SK-N-SH (cell line): ENCODE results near the gene LGR4. TPM values are rescaled to one million over a fixed set of nuclear protein-coding genes. Genes with fewer than 3 reads are reported as not detected.

ENCODE experiments used
- CTCF ChIA-PET: fragments of 300-600, 350-600 bp; formaldehyde crosslinking; extraction: SDS; loops from one replicate; lab custom pipeline; 2021; lab: Yijun Ruan, JAX
- POLR2A ChIA-PET: fragments of 350-600 bp; sonication (Branson Sonifier 250); formaldehyde crosslinking; extraction: SDS; loops from one replicate; lab custom pipeline; 2020; ENCODE audit warnings: antibody characterized with exemption, inconsistent platforms; lab: Yijun Ruan, JAX
- DNase-seq: peaks from one replicate; pipeline ENCODE4 v3.0.0; 2012
- H2AFZ ChIP-seq: fragments of 200-600 bp; sonication (generic); 2 replicates; pipeline ENCODE4 v1.8.1; 2016; ENCODE audit warnings: antibody characterized with exemption, mild to moderate bottlenecking, low read depth
- H3F3A ChIP-seq: fragments of 200-600 bp; sonication (generic); replicated peaks from 2 replicates; pipeline ENCODE3; 2016; ENCODE audit warnings: antibody characterized with exemption, mild to moderate bottlenecking; ENCODE audit not compliant: insufficient read depth
- H3K27ac ChIP-seq, 2 experiments: fragments of 200-500 bp in 1 of 2; fragments of 200-600 bp in 1 of 2; sonication (Bioruptor generic) in 1 of 2; sonication (generic), shearing (Covaris generic) in 1 of 2; 2 replicates each; pipeline versions ENCODE4 v1.5.1 to v1.6.1; 2014 to 2016; ENCODE audit warnings: low read depth in 2 of 2, inconsistent platforms in 1 of 2, low read length in 1 of 2, mild to moderate bottlenecking in 1 of 2, mixed read lengths in 1 of 2
- H3K27me3 ChIP-seq: fragments of 200-600 bp; sonication (generic), shearing (Covaris generic); 2 replicates; pipeline ENCODE4 v1.6.1; 2016; ENCODE audit warnings: mixed run types; ENCODE audit not compliant: insufficient read depth
- H3K36me3 ChIP-seq, 2 experiments: fragments of 200-500 bp in 1 of 2; fragments of 200-600 bp in 1 of 2; sonication (Bioruptor generic) in 1 of 2; sonication (generic) in 1 of 2; replicated peaks in 1 of 2; 2 replicates each; pipeline versions ENCODE3 to v1.5.1; 2014 to 2016; ENCODE audit warnings: low read length in 1 of 2, mild to moderate bottlenecking in 1 of 2; ENCODE audit not compliant: insufficient read depth in 2 of 2, control insufficient read depth in 1 of 2
- H3K4me1 ChIP-seq, 2 experiments: fragments of 200-500 bp in 1 of 2; fragments of 200-600 bp in 1 of 2; sonication (Bioruptor generic) in 1 of 2; sonication (generic), shearing (Covaris generic) in 1 of 2; 2 replicates each; pipeline versions ENCODE4 v1.5.1 to v1.6.1; 2014 to 2016; ENCODE audit warnings: low read depth in 1 of 2, low read length in 1 of 2, mixed run types in 1 of 2; ENCODE audit not compliant: insufficient read depth in 2 of 2, control insufficient read depth in 1 of 2
- H3K4me2 ChIP-seq: fragments of 200-600 bp; sonication (generic), shearing (Covaris generic); 2 replicates; pipeline ENCODE4 v1.6.1; 2017; ENCODE audit warnings: mixed run types
- H3K4me3 ChIP-seq, 2 experiments: fragments of 200-500 bp in 1 of 2; fragments of 200-600 bp in 1 of 2; sonication (Bioruptor generic) in 1 of 2; sonication (generic), shearing (Covaris generic) in 1 of 2; 2 replicates each; pipeline versions ENCODE4 v1.5.1 to v1.8.1; 2014 to 2016; ENCODE audit warnings: low read depth in 2 of 2, inconsistent platforms in 1 of 2, low read length in 1 of 2, mild to moderate bottlenecking in 1 of 2, mixed read lengths in 1 of 2, moderate library complexity in 1 of 2
- H3K79me2 ChIP-seq: fragments of 200-600 bp; sonication (generic); 2 replicates; pipeline ENCODE4 v1.8.1; 2017; ENCODE audit warnings: mild to moderate bottlenecking; ENCODE audit not compliant: insufficient read depth
- H3K9ac ChIP-seq: fragments of 200-600 bp; sonication (generic); 2 replicates; pipeline ENCODE4 v1.6.1; 2017; ENCODE audit warnings: mixed run types
- H3K9me2 ChIP-seq: fragments of 200-600 bp; sonication (generic); 2 replicates; pipeline ENCODE4 v1.6.1; 2017; ENCODE audit warnings: mixed run types
- H3K9me3 ChIP-seq: fragments of 200-600 bp; sonication (generic); 2 replicates; pipeline ENCODE4 v1.6.1; 2017; ENCODE audit warnings: mixed run types, mild to moderate bottlenecking, moderate library complexity
- H4K20me1 ChIP-seq: fragments of 200-600 bp; sonication (generic); 2 replicates; pipeline ENCODE4 v1.6.1; 2017; ENCODE audit warnings: mild to moderate bottlenecking, mixed run types; ENCODE audit not compliant: insufficient read depth
- CHD2 ChIP-seq: fragments of 150-350 bp; IDR thresholded peaks from 2 replicates; pipeline ENCODE4 v1.6.1; 2018; ENCODE audit warnings: low read length; ENCODE audit not compliant: partially characterized antibody
- ELF1 ChIP-seq: IDR thresholded peaks from 2 replicates; pipeline ENCODE4 v1.4.0; 2012
- MEF2A ChIP-seq: IDR thresholded peaks from 2 replicates; pipeline ENCODE4 v1.4.0; 2012; ENCODE audit warnings: low read depth, borderline replicate concordance
- MXI1 ChIP-seq: IDR thresholded peaks from 2 replicates; pipeline ENCODE4 v1.6.1; 2012; ENCODE audit warnings: mild to moderate bottlenecking, low read depth, low read length, improper control_type of control experiment
- NFIC ChIP-seq: IDR thresholded peaks from 2 replicates; pipeline ENCODE4 v1.4.0; 2012; ENCODE audit warnings: borderline replicate concordance
- NRF1 ChIP-seq: IDR thresholded peaks from 2 replicates; pipeline ENCODE4 v1.6.1; 2012; ENCODE audit warnings: low read depth, mild to moderate bottlenecking, low read length
- POLR2AphosphoS5 ChIP-seq: IDR thresholded peaks from 2 replicates; pipeline ENCODE4 v1.6.1; 2012; ENCODE audit warnings: low read depth, low read length
- RAD21 ChIP-seq: IDR thresholded peaks from 2 replicates; pipeline ENCODE4 v1.6.1; 2012; ENCODE audit warnings: mild to moderate bottlenecking, low read length
- RCOR1 ChIP-seq: fragments of 150-350 bp; IDR thresholded peaks from 2 replicates; pipeline ENCODE4 v1.6.1; 2017; ENCODE audit warnings: antibody characterized with exemption, low read length
- RFX5 ChIP-seq: IDR thresholded peaks from 2 replicates; pipeline ENCODE4 v1.6.1; 2012; ENCODE audit warnings: mild to moderate bottlenecking, improper control_type of control experiment, low read length
- SIN3A ChIP-seq: IDR thresholded peaks from 2 replicates; pipeline ENCODE4 v1.6.1; 2012; ENCODE audit warnings: low read depth, mild to moderate bottlenecking, low read length, moderate library complexity, borderline replicate concordance
- TAF1 ChIP-seq: IDR thresholded peaks from 2 replicates; pipeline ENCODE4 v1.6.1; 2012; ENCODE audit warnings: low read depth, mild to moderate bottlenecking, low read length, moderate library complexity, borderline replicate concordance
- WGBS: methylation state at CpG from one replicate; pipeline ENCODE4 v1.1.6; 2017; ENCODE audit warnings: low lambda C conversion rate; 5-methylcytosine and 5-hydroxymethylcytosine counted together
- polyA plus RNA-seq, 3 experiments: library from polyadenylated mRNA; depleted of rRNA; stranded (reverse); fragments of >200 nt; gene quantifications; 2 replicates each; pipeline ENCODE4 v1.2.3, GENCODE V29; 2012
- TF ChIP-seq, protein P1 (sequence below): IDR thresholded peaks from 2 replicates; pipeline ENCODE4 v1.4.0; 2012; ENCODE audit warnings: low read depth
- TF ChIP-seq, protein P2 (sequence below): fragments of 200-600 bp; sonication (generic); IDR thresholded peaks from 2 replicates; pipeline ENCODE4 v1.6.1; 2017; ENCODE audit warnings: antibody characterized with exemption, mild to moderate bottlenecking, moderate library complexity

LGR4 gene
- polyA plus RNA-seq, 1 of the 3 experiments (the other 2 are of a cell fraction): 2.6 TPM

DNA sequence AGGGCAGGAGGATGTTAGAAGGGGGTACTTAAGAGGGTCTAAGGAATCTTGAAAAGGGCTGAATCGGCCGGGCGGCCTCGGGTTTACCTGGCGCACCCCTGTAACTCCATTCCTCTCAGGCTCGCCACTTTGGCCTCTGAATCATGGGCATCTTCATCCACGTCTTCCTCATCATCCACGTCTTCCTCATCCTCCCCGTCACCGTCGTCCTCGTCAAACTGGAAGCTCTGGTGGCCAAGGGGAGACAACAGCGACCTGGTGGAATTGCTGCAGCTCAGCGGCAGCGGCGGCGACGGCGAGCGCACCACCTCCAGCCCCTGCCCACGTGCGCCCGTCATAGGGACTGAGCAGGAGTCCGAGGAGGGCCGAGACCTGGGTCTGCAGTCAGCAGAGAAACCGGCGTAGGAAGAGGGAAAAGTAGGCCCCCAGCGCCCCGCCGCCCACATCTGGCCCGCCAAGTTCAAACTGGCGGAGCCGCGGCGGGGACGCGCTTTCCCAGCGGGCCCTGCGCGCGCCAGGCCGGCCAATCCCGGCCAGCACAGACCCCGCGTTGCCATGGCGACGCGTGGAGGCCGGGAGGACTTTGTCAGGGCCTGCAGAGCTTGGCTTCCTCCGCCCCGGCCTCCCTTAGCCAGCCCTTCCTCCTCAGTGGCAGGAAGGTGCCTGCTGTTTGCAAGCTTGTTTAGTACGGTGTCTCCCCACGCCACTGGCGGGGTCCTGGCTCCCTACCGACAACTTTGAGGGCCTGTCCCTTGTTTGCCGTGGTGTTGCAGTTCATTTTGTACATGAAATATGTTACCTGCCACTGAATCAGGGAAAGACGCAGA, 109.6 kb downstream of the LGR4 start, which contains the start of gene CCDC34:
CCDC34 (minus strand) TSS at position 467 of the 827 bp plus-strand sequence; CDS start at position 446, 21 bp downstream.
- TF ChIP-seq MEF2A (no peak), TAF1 (peak; percentile 63; the same call in 1 of the 2 replicates), NRF1 (peak; percentile 43; the same call in 1 of the 2 replicates), CHD2 (peak; percentile 46), SIN3A (peak; percentile 91), NFIC (no peak), POLR2AphosphoS5 (peak; percentile 66; the same call in 1 of the 2 replicates), RCOR1 (peak; percentile 29; the same call in 1 of the 2 replicates), MXI1 (peak; percentile 87), RFX5 (peak; percentile 95), RAD21 (0 out of 2 replicates have a peak, but pooled peaks have one; percentile 6), ELF1 (0 out of 2 replicates have a peak, but pooled peaks have one; percentile 23)
- TF ChIP-seq, protein P1, sequence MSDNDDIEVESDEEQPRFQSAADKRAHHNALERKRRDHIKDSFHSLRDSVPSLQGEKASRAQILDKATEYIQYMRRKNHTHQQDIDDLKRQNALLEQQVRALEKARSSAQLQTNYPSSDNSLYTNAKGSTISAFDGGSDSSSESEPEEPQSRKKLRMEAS: peak; percentile 65
- TF ChIP-seq, protein P2, sequence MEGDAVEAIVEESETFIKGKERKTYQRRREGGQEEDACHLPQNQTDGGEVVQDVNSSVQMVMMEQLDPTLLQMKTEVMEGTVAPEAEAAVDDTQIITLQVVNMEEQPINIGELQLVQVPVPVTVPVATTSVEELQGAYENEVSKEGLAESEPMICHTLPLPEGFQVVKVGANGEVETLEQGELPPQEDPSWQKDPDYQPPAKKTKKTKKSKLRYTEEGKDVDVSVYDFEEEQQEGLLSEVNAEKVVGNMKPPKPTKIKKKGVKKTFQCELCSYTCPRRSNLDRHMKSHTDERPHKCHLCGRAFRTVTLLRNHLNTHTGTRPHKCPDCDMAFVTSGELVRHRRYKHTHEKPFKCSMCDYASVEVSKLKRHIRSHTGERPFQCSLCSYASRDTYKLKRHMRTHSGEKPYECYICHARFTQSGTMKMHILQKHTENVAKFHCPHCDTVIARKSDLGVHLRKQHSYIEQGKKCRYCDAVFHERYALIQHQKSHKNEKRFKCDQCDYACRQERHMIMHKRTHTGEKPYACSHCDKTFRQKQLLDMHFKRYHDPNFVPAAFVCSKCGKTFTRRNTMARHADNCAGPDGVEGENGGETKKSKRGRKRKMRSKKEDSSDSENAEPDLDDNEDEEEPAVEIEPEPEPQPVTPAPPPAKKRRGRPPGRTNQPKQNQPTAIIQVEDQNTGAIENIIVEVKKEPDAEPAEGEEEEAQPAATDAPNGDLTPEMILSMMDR: no peak

More for the DNA sequence above, 109.6 kb downstream of the LGR4 start, which contains the start of gene CCDC34:
- peak; percentile 96 for DNase-seq
- 5% methylated on average over 23 of the region's 57 CpGs for WGBS
- peak within 1 kb of the TSS; percentile 82 to 94 for H3K4me3 ChIP-seq
- peak within 1 kb of the TSS; percentile 43 to 71; a peak in 3 of 4 replicates for H3K27ac ChIP-seq
- no peaks in the 10 kb centered on the region for H3K9me2 ChIP-seq
- H3K9me3 ChIP-seq: no peaks in the 10 kb centered on the region
- H3K4me1 ChIP-seq: peaks cover 10 to 15% of the 10 kb centered on the region in 2 experiments; a peak in 3 of 4 replicates
- no peaks in the 10 kb centered on the region for H4K20me1 ChIP-seq
- CTCF ChIA-PET: interaction anchor here (0.8 to 1.1 kb wide), 3 partner anchors 14 to 601 kb away, joined by 3 read pairs; no protein-coding TSS in a partner anchor
- no peaks in the 10 kb centered on the region for H3K27me3 ChIP-seq
- H3K36me3 ChIP-seq: no peaks in the 10 kb centered on the region
- POLR2A ChIA-PET: no interaction called here
- H2AFZ ChIP-seq: peak within 1 kb of the TSS; percentile 96
- peaks cover 12% of the 10 kb centered on the region for H3K79me2 ChIP-seq
- peak within 1 kb of the TSS; percentile 91 for H3K4me2 ChIP-seq
- no peaks in the 10 kb centered on the region for H3F3A ChIP-seq
- H3K9ac ChIP-seq: peak within 1 kb of the TSS; percentile 81
